ENCODE data around the gene AKIRIN2. TPM values are rescaled to one million over a fixed set of nuclear protein-coding genes. Genes with fewer than 3 reads are reported as not detected.

Gene AKIRIN2
- total and polyA plus RNA-seq, 2 of the 13 experiments (the other 11 are each of a cell fraction or from before 2014, with no cell fraction given): 15.6 to 23.4 TPM

- no peak for TF ChIP-seq ONECUT2 (CRISPR knock-in tag; IDR thresholded peaks at IDR 0.05)
- TF ChIP-seq TSC22D2 (CRISPR knock-in tag; IDR thresholded peaks at IDR 0.05; ENCODE audit: borderline replicate concordance): no peak
- TF ChIP-seq ADNP (CRISPR knock-in tag; IDR thresholded peaks at IDR 0.05): no peak
- TF ChIP-seq, protein P1, sequence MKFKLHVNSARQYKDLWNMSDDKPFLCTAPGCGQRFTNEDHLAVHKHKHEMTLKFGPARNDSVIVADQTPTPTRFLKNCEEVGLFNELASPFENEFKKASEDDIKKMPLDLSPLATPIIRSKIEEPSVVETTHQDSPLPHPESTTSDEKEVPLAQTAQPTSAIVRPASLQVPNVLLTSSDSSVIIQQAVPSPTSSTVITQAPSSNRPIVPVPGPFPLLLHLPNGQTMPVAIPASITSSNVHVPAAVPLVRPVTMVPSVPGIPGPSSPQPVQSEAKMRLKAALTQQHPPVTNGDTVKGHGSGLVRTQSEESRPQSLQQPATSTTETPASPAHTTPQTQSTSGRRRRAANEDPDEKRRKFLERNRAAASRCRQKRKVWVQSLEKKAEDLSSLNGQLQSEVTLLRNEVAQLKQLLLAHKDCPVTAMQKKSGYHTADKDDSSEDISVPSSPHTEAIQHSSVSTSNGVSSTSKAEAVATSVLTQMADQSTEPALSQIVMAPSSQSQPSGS (CRISPR knock-in tag; IDR thresholded peaks at IDR 0.05): no peak
- TF ChIP-seq RBM22 (optimal IDR thresholded peaks at IDR 0.05; ENCODE audit: low read length): peak; percentile 43
- 0 out of 2 replicates have a peak, but pooled peaks have one; percentile 20 for TF ChIP-seq ZNF652 (CRISPR knock-in tag; IDR thresholded peaks at IDR 0.05; ENCODE audit: borderline replicate concordance, low read depth)
- no peak for TF ChIP-seq TOPORS (CRISPR knock-in tag; IDR thresholded peaks at IDR 0.05)
- no peak for TF ChIP-seq ZNF230 (CRISPR knock-in tag; IDR thresholded peaks at IDR 0.05)
- TF ChIP-seq PCBP2 (optimal IDR thresholded peaks at IDR 0.05; ENCODE audit: low read depth, low read length, poor library complexity, severe bottlenecking): no peak
- TF ChIP-seq ZNF660 (CRISPR knock-in tag; IDR thresholded peaks at IDR 0.05; ENCODE audit: borderline replicate concordance, low read depth): no peak
- no peak for TF ChIP-seq PITX1 (CRISPR knock-in tag; IDR thresholded peaks at IDR 0.05)
- no peak for TF ChIP-seq KLF6 (CRISPR knock-in tag; IDR thresholded peaks at IDR 0.05)
- TF ChIP-seq MAZ (IDR thresholded peaks at IDR 0.05; ENCODE audit: borderline replicate concordance, low read depth, low read length): no peak
- no peak for TF ChIP-seq MAZ (CRISPR knock-in tag; IDR thresholded peaks at IDR 0.05; ENCODE audit: low read depth)
- TF ChIP-seq ZNF333 (CRISPR knock-in tag; IDR thresholded peaks at IDR 0.05; ENCODE audit: borderline replicate concordance): no peak
- TF ChIP-seq, protein P2, sequence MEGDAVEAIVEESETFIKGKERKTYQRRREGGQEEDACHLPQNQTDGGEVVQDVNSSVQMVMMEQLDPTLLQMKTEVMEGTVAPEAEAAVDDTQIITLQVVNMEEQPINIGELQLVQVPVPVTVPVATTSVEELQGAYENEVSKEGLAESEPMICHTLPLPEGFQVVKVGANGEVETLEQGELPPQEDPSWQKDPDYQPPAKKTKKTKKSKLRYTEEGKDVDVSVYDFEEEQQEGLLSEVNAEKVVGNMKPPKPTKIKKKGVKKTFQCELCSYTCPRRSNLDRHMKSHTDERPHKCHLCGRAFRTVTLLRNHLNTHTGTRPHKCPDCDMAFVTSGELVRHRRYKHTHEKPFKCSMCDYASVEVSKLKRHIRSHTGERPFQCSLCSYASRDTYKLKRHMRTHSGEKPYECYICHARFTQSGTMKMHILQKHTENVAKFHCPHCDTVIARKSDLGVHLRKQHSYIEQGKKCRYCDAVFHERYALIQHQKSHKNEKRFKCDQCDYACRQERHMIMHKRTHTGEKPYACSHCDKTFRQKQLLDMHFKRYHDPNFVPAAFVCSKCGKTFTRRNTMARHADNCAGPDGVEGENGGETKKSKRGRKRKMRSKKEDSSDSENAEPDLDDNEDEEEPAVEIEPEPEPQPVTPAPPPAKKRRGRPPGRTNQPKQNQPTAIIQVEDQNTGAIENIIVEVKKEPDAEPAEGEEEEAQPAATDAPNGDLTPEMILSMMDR (CRISPR knock-in tag; IDR thresholded peaks at IDR 0.05): no peak
These were observed 4.2 kb downstream of the AKIRIN2 start (continued) for GRCh38 chr6:87697581-87698546.
